Gastroesophageal sphincter (tissue), 3 donors: ENCODE measurements around the gene FOXO3.

Experiments
- CTCF ChIP-seq, 4 experiments: fragments of 200-600 bp in 2 of 4; fragments of 450-650 bp in 2 of 4; sonication (generic) in 1 of 4; IDR thresholded peaks; one replicate each; pipeline ENCODE4 v1.5.1; 2017 to 2019; ENCODE audit warnings: antibody characterized with exemption in 4 of 4, mild to moderate bottlenecking in 2 of 4, moderate library complexity in 2 of 4
- EP300 ChIP-seq: sonication (generic); formaldehyde crosslinking; IDR thresholded peaks from one replicate; pipeline ENCODE4 v1.6.1; 2017; ENCODE audit warnings: antibody characterized with exemption, mild to moderate bottlenecking

GRCh38 chr6:108585921-108586536 is 25.3 kb downstream of the FOXO3 start:
- TF ChIP-seq CTCF (IDR thresholded peaks at IDR 0.05) (no peak), EP300 (no peak)
